KBM-7 (cell line): ENCODE measurements around the gene GPR55.
"Not testable (repeated sequence)": the region's sequence is repeated elsewhere in the genome, so short reads cannot be mapped to it uniquely, and the experiment has no call there.

Experiments
- DNase-seq: peaks from one replicate; pipeline ENCODE4 v3.0.0-alpha.2; 2015
- in situ Hi-C: fragments of 300-500 bp; cut with MboI; formaldehyde crosslinking; loops from 2 replicates; pipeline ENCODE4 v1.14.3; 2020; ENCODE audit warnings: low sequenced_read_pairs, low pct_unique_long_range_greater_than_20kb, mixed read lengths

Gene GPR55

GRCh38 chr2:230938098-230938497 is 13.1 kb upstream of the GPR55 start:
- DNase-seq: peak; percentile 5
- in situ Hi-C loops: no loop called here

DNA sequence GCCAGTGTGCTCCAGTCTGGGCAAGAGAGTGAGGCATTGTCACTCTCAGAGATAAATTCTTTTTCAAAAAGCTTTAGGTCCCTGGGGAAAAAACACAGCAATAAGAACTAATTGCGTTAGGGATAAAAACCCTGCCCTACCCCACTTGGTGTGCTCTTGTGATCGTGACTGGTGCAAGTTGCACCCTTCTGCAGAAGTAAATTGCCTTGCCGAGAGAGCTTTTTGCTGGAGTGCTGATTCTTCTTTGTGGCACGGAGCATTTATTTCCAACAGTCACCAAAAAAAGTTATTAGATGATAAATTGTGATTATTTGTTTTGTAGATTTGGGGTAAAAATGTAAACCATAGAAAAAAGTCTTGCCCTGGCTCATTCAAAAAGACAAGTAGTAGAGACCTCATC is 12.3 kb upstream of the GPR55 start:
- DNase-seq: no peak
- in situ Hi-C loops: no loop called here

DNA sequence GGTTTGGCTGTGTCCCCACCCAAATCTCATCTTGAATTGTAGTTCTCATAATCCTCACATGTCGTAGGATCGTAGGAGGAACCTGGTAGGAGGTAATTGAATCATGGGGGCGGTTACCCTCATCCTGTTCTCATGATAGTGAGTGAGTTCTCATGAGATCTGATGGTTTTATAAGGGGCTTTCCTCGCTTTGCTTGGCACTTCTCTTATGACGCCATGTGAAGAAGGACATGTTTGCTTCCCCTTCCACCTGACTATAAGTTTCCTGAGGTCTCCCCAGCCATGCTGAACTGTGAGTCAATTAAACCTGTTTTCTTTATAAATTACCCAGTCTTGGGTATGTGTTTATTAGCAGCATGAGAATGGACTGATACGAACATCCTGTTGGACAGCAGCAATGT is 11.2 kb upstream of the GPR55 start:
- in situ Hi-C loops, DNase-seq: not testable (repeated sequence)

GRCh38 chr2:230935130-230935430 is 10.0 kb upstream of the GPR55 start:
- DNase-seq: no peak
- in situ Hi-C loops: no loop called here

GRCh38 chr2:230934231-230935129 is 9.4 kb upstream of the GPR55 start:
- in situ Hi-C loops: no loop called here
- no peak for DNase-seq

GRCh38 chr2:230933521-230934180 is 8.6 kb upstream of the GPR55 start:
- in situ Hi-C loops: no loop called here
- no peak for DNase-seq

- no peak for DNase-seq
- in situ Hi-C loops: no loop called here
These were observed 7.8 kb upstream of the GPR55 start for GRCh38 chr2:230932556-230933511.

GRCh38 chr2:230931556-230932231 is 6.7 kb upstream of the GPR55 start:
- in situ Hi-C loops: no loop called here
- no peak for DNase-seq

GRCh38 chr2:230930928-230931555 is 6.0 kb upstream of the GPR55 start:
- no peak for DNase-seq
- in situ Hi-C loops: no loop called here

DNA sequence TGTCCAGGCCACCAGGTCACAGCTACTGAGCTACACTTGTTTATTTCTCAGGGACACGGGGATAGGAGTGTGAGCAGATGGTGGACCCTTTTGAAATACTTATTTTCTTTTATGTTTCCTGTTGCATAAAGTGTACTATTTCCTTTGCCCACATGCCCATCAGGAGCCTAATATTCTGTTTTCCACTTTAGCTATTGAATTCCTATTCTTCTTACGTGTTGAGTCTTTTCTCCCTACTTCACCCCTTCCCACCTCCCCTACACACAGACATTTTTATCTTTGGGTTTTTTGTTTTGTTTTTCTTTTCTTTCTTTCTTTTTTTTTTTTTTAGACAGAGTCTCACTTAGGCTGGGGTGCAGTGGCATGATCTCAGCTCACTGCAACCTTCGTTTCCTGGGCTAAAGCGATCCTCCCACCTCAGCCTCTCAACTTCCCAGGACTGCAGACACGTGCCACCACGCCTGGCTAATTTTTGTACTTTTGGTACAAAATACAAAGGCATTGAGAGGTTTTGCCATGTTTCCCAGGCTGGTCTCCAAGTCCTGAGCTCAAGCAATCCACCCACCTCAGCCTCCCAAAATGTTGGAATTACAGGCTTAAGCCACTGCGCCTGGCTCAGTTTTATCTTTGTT is 5.2 kb upstream of the GPR55 start:
- in situ Hi-C loops: no loop called here
- DNase-seq: no peak

DNA sequence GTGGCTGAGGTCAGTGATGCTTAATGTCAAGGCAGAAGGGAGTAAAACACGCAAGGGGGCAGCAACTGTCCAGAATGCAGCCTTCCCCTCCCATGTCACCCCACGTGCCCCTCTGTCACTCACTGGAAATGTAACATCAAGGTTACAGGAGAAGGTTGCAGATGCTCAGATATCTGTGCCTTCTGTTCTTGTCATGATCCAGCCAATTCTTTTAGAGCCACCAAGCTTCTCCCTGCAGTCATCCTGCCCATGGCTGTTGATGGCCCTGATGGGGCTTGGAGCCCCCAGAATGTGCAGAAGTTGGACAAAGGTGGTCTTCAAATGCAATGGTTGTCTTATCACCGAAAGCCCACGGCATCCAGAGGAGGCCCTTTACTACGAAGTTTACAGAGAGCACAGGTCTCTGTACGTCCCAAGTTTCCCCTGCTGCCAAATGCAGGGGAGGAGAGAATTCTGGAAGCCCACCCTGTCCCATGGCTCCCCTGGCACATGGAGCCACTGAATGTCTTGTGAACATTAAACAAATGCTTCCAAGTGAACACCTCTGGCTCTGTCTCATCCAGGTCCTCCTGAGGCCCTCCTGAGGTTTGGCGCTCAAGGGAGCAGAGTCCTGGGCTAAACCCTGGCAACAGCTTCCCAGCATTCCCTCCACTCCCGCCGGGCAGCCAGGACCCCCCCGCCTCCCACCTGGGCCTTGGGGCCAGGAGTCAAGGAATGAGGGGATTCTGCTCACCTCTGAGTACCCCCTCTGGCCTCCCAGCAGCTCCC is 4.5 kb upstream of the GPR55 start:
- peak; percentile 26 for DNase-seq
- in situ Hi-C loops: no loop called here

- DNase-seq: no peak
- in situ Hi-C loops: no loop called here
These were observed 3.8 kb upstream of the GPR55 start for GRCh38 chr2:230928701-230929380.

DNA sequence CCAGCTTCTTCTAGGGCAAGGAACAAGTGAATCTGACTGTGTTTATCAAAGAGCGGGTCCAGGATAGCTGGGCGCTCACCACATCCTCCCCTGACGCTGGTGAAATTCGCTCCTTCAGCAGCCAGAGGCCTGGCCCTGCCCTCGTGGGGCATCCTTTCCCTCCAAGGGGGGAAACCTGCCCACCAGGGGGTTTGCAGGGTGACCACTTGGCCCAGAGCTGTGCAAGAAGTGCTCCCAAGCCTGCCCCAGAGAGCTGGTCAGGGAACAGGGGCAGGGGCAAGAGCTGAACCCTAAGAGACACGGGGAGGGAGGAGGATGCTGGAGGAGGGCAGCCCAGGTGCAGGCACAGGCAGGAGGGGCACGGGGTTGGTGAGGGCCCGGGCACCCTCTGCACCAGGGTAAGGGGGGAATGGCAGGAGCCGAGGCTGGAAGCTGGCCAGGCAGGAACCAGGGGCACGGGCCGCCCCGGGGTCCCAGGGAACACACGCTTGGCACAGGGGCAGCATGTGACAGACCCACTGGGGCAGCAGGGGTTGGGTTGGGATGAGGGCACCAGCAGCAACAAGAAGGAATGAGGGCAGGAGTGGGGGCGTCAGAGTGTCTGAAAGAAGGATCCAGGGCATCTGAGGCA is 2.8 kb upstream of the GPR55 start:
- in situ Hi-C loops: no loop called here
- DNase-seq: no peak

DNA sequence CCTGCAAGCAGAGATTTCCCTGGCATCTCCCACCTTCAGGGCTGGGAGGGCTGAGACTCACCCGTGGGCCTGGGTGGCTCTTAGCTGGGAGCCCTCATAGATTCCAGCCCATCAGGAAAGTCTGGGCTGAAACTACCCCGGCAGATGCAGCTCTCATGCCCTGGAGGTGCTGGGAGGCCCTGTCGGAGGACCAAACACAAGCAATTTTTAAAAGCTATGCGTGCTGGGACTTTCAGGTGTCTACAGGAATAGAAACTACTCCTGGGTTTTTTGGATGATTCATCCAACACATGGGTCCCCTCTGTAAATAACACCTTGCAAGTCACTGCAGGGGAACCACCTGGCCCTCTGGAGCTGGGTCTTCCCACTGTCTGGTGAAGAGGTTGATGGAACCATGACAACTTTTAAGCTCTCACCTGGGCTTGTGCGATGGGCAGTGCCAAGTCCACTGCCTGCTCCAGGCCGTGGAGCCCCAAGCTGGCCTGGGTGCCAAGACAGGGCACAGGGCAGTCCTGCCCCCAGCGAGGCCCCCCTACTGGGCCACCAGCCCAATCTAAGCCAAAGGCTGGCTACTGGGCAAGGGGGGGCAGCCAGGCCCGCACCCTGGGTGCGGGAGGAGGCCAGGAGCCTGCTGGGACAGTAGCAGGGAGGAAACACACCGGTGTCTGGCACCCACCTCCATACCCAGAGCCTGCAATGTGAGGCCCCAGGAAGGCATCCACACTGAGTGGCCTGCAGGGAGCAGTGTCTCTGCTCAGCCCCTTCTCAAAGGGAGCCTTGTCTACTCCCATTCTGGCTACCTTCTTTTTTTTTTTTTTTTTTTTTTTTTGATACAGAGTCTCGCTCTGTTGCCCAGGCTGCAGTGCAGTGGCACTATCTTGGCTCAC is 1.1 kb upstream of the GPR55 start:
- DNase-seq: peak; percentile 21
- in situ Hi-C loops: no loop called here

GRCh38 chr2:230925443-230925878 is 419 bp upstream of the GPR55 start:
- in situ Hi-C loops: no loop called here
- no peak for DNase-seq

DNA sequence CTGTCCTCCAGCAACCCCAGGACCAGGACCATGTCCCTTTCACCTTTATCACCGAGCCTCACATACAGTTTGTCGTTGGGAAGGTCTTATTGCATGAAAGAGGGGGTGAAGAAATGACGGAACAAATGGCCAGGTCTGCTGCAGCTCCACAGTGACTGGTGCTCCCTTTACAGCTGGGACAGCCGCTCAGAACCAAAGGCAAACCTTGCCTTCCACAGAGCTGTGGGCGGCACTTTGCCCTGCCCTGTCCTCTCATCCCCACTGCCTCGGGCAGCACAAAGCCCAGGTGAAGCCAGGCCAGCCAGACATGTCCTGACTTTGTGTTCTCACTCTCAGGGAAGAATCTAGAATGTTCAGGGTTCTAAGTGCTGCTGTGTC is 961 bp downstream of the GPR55 start:
- DNase-seq: no peak
- in situ Hi-C loops: no loop called here
